Skeletal muscle satellite cell (primary cell): ENCODE data around the gene PCDHGA3.
"Not testable (repeated sequence)": the region's sequence is repeated elsewhere in the genome, so short reads cannot be mapped to it uniquely, and the experiment has no call there.

Experiments
- H3K27me3 ChIP-seq: 2 replicates; pipeline ENCODE4 v1.7.0; 2013; ENCODE audit warnings: low read length; ENCODE audit not compliant: control insufficient read depth, insufficient read depth
- H3K36me3 ChIP-seq: 2 replicates; pipeline ENCODE4 v1.7.0; 2013; ENCODE audit warnings: mild to moderate bottlenecking, control low read depth, low read length; ENCODE audit not compliant: insufficient read depth
- H3K4me1 ChIP-seq: 2 replicates; pipeline ENCODE4 v1.7.0; 2013; ENCODE audit warnings: low read length; ENCODE audit not compliant: control insufficient read depth, insufficient read depth
- H3K4me2 ChIP-seq: 2 replicates; pipeline ENCODE4 v1.7.0; 2013; ENCODE audit warnings: mild to moderate bottlenecking, low read length
- H3K4me3 ChIP-seq: 2 replicates; pipeline ENCODE4 v1.7.0; 2013; ENCODE audit warnings: low read length
- H3K9ac ChIP-seq: 2 replicates; pipeline ENCODE4 v1.7.0; 2013; ENCODE audit warnings: mild to moderate bottlenecking, low read depth, low read length, moderate library complexity
- H3K9me3 ChIP-seq: replicated peaks from 2 replicates; pipeline ENCODE4 v1.7.0; 2013; ENCODE audit warnings: mild to moderate bottlenecking, control low read depth, low read length

PCDHGA3 gene

GRCh38 chr5:141389153-141390042 is 45.8 kb downstream of the PCDHGA3 start:
- Histone ChIP-seq H3K9ac (no peak overlapping the region), H3K4me3 (no peak overlapping the region), H3K9me3 (peaks cover 35% of the 10 kb centered on the region), H3K36me3 (peaks cover 5% of the 10 kb centered on the region), H3K4me1 (no peaks in the 10 kb centered on the region), H3K27me3 (no peaks in the 10 kb centered on the region), H3K4me2 (no peak overlapping the region)

GRCh38 chr5:141392429-141393198 is 49.0 kb downstream of the PCDHGA3 start, which contains the start of gene PCDHGA8:
PCDHGA8 (plus strand) TSS chr5:141392633; CDS start chr5:141392814, 181 bp downstream.
- Histone ChIP-seq H3K27me3 (no peaks in the 10 kb centered on the region), H3K4me2 (no peak within 1 kb of the TSS), H3K9ac (no peak within 1 kb of the TSS), H3K9me3 (peaks cover 39% of the 10 kb centered on the region), H3K4me3 (peak within 1 kb of the TSS; percentile 22), H3K4me1 (no peaks in the 10 kb centered on the region), H3K36me3 (peaks cover 5% of the 10 kb centered on the region)

GRCh38 chr5:141393267-141393666 is 49.6 kb downstream of the PCDHGA3 start:
- H3K9ac ChIP-seq, result no peak overlapping the region
- H3K9me3 ChIP-seq, result peaks cover 39% of the 10 kb centered on the region
- H3K36me3 ChIP-seq, result peaks cover 5% of the 10 kb centered on the region
- no peaks in the 10 kb centered on the region for H3K27me3 ChIP-seq
- H3K4me2 ChIP-seq, result no peak overlapping the region
- no peaks in the 10 kb centered on the region for H3K4me1 ChIP-seq
- H3K4me3 ChIP-seq, result no peak overlapping the region

- H3K9ac ChIP-seq, H3K4me2 ChIP-seq, H3K4me3 ChIP-seq, H3K27me3 ChIP-seq, H3K4me1 ChIP-seq, H3K36me3 ChIP-seq: not testable (repeated sequence)
- H3K9me3 ChIP-seq, result peaks cover 38% of the 10 kb centered on the region
These were observed 51.0 kb downstream of the PCDHGA3 start for GRCh38 chr5:141394401-141395187.
